Left lung (tissue), 10 donors: ENCODE data around the gene DPYSL3. TPM values are rescaled to one million over a fixed set of nuclear protein-coding genes. Genes with fewer than 3 reads are reported as not detected.

Experiments used
- ATAC-seq: fragments of 200-7000 bp; cut with Tn5 transposase; one replicate; pipeline ENCODE4 v1.9.1; 2020; ENCODE audit warnings: moderate library complexity
- DNase-seq, 4 donors: peaks; one replicate each; pipeline ENCODE4 v3.0.0-alpha.2; 2013 to 2020
- H3K27ac ChIP-seq, 2 donors: fragments of 200-600 bp; sonication (generic) in 1 of 2; one replicate each; pipeline versions ENCODE4 v1.5.0 to v1.8.0; 2020 to 2021
- H3K27me3 ChIP-seq, 2 donors: fragments of 200-600 bp; sonication (generic) in 1 of 2; one replicate each; pipeline versions ENCODE4 v1.5.0 to v1.8.0; 2020 to 2021
- H3K36me3 ChIP-seq, 2 donors: fragments of 200-600 bp; sonication (generic) in 1 of 2; one replicate each; pipeline versions ENCODE4 v1.5.0 to v1.8.0; 2020 to 2021
- H3K4me1 ChIP-seq, 2 donors: fragments of 200-600 bp; one replicate each; pipeline ENCODE4 v1.8.0; 2021
- H3K4me3 ChIP-seq, 2 donors: fragments of 200-600 bp; sonication (generic) in 1 of 2; one replicate each; pipeline versions ENCODE4 v1.5.0 to v1.8.0; 2020 to 2021; ENCODE audit warnings: mild to moderate bottlenecking in 1 of 2
- H3K9me3 ChIP-seq, 2 donors: fragments of 200-600 bp; sonication (generic) in 1 of 2; one replicate each; pipeline versions ENCODE4 v1.5.0 to v1.8.0; 2020 to 2021
- CTCF ChIP-seq, 2 donors: fragments of 200-600 bp; sonication (generic) in 1 of 2; IDR thresholded peaks; one replicate each; pipeline versions ENCODE4 v1.5.0 to v1.8.0; 2021; ENCODE audit warnings: antibody characterized with exemption in 2 of 2
- intact Hi-C, 2 donors: fragments of 100-400 bp; cut with DNase I; formaldehyde crosslinking; loops; one replicate each; pipeline versions ENCODE4 v1.11.2 to v1.14.2; 2022
- polyA plus RNA-seq, 6 donors: library from polyadenylated mRNA; unstranded; fragments of 120-200 nt; gene quantifications; one replicate each; pipeline ENCODE4 v1.2.1, GENCODE V29; 2013; ENCODE audit not compliant: insufficient read length in 6 of 6
- total RNA-seq, 2 donors: library from RNA; stranded (reverse); fragmentation: NEBNext Ultra II Directional; extraction: Animal tissue kit (Norgen Biotek cat#: 25700); gene quantifications; one replicate each; pipeline ENCODE4 v1.2.1, GENCODE V29; 2021
- donor health status: DM: no; HTN: yes; CAD: no.
- donor health status: DM: no; HTN: no; CAD: no.

Gene DPYSL3
- total and polyA plus RNA-seq, 8 donors, result 64.3 to 94.3 (median 79.0) TPM

- Histone ChIP-seq H3K4me3 (no peak overlapping the region), H3K36me3 (no peaks in the 10 kb centered on the region), H3K27ac (no peak overlapping the region), H3K9me3 (no peaks in the 10 kb centered on the region), H3K27me3 (no peaks in the 10 kb centered on the region), H3K4me1 (peaks cover 4 to 13% of the 10 kb centered on the region in 2 donors)
- ATAC-seq, result no peak
- intact Hi-C loops, result no loop called here
- TF ChIP-seq CTCF (IDR thresholded peaks at IDR 0.05), result no peak
- DNase-seq, result no peak
Observed at GRCh38 chr5:147441191-147441695, 68.6 kb downstream of the DPYSL3 start.

GRCh38 chr5:147439254-147439653, 70.6 kb downstream of the DPYSL3 start:
- intact Hi-C loops, result no loop called here
- no peaks in the 10 kb centered on the region for H3K36me3 ChIP-seq
- H3K9me3 ChIP-seq, result no peaks in the 10 kb centered on the region
- DNase-seq, result no peak
- ATAC-seq, result no peak
- TF ChIP-seq CTCF (IDR thresholded peaks at IDR 0.05), result no peak
- H3K4me3 ChIP-seq, result no peak overlapping the region
- H3K27me3 ChIP-seq, result no peaks in the 10 kb centered on the region
- H3K4me1 ChIP-seq, result peaks cover 0 to 13% of the 10 kb centered on the region in 2 donors
- no peak overlapping the region for H3K27ac ChIP-seq

GRCh38 chr5:147437161-147437596, 72.7 kb downstream of the DPYSL3 start:
- H3K27me3 ChIP-seq, result no peaks in the 10 kb centered on the region
- peaks cover 0 to 13% of the 10 kb centered on the region in 2 donors for H3K4me1 ChIP-seq
- no peak overlapping the region for H3K27ac ChIP-seq
- ATAC-seq, result peak; percentile 64
- H3K9me3 ChIP-seq, result no peaks in the 10 kb centered on the region
- H3K36me3 ChIP-seq, result no peaks in the 10 kb centered on the region
- intact Hi-C loops, result no loop called here
- TF ChIP-seq CTCF (IDR thresholded peaks at IDR 0.05), result no peak
- no peak overlapping the region for H3K4me3 ChIP-seq
- DNase-seq, result no peak

GRCh38 chr5:147436596-147436995, 73.3 kb downstream of the DPYSL3 start:
- intact Hi-C loops, result no loop called here
- no peak for DNase-seq
- peaks cover 0 to 13% of the 10 kb centered on the region in 2 donors for H3K4me1 ChIP-seq
- no peak overlapping the region for H3K27ac ChIP-seq
- no peak overlapping the region for H3K4me3 ChIP-seq
- no peaks in the 10 kb centered on the region for H3K36me3 ChIP-seq
- peak; percentile 33 for ATAC-seq
- H3K27me3 ChIP-seq, result no peaks in the 10 kb centered on the region
- no peak for TF ChIP-seq CTCF (IDR thresholded peaks at IDR 0.05)
- H3K9me3 ChIP-seq, result no peaks in the 10 kb centered on the region

GRCh38 chr5:147434049-147434448, 75.8 kb downstream of the DPYSL3 start:
- DNase-seq (no peak), ATAC-seq (no peak)
- TF ChIP-seq CTCF (IDR thresholded peaks at IDR 0.05), result no peak
- Histone ChIP-seq H3K36me3 (no peaks in the 10 kb centered on the region), H3K4me3 (no peak overlapping the region), H3K9me3 (no peaks in the 10 kb centered on the region), H3K4me1 (peaks cover 0 to 13% of the 10 kb centered on the region in 2 donors), H3K27ac (no peak overlapping the region), H3K27me3 (no peaks in the 10 kb centered on the region)
- intact Hi-C loops, result no loop called here
